GM12875 (cell line): ENCODE measurements around the gene NHS.

ENCODE experiments used
- H3K4me3 ChIP-seq: one replicate; pipeline ENCODE4 v1.5.1; 2011; ENCODE audit warnings: low read depth, low read length, control low read depth
- TF ChIP-seq, protein P1 (sequence below): IDR thresholded peaks from 2 replicates; pipeline ENCODE4 v1.5.1; 2011; ENCODE audit warnings: low read depth, mild to moderate bottlenecking, control low read depth, inconsistent platforms, low read length, moderate library complexity, borderline replicate concordance; ENCODE audit not compliant: insufficient read depth

NHS gene

DNA sequence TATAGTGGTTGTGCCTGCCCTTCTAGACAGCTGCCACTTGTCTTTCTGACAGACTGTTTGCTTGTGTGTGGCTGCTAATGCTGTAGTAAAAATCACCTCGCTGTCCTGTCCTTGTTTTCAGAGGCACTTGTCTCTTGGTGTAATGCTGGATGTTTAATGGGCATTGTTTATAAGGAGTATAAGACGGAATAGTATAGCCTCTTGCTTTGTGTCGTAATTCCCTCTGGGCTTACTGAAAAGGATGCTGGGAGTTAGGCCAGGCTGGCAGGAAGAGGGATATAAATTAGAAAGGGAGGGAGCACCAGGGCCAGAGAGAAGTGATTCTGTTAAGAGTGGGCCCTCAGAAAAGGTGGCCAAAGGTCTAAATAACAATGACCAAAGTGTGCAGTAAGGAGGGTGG lies 29.0 kb downstream of the NHS start:
- H3K4me3 ChIP-seq: no peak overlapping the region
- TF ChIP-seq, protein P1, sequence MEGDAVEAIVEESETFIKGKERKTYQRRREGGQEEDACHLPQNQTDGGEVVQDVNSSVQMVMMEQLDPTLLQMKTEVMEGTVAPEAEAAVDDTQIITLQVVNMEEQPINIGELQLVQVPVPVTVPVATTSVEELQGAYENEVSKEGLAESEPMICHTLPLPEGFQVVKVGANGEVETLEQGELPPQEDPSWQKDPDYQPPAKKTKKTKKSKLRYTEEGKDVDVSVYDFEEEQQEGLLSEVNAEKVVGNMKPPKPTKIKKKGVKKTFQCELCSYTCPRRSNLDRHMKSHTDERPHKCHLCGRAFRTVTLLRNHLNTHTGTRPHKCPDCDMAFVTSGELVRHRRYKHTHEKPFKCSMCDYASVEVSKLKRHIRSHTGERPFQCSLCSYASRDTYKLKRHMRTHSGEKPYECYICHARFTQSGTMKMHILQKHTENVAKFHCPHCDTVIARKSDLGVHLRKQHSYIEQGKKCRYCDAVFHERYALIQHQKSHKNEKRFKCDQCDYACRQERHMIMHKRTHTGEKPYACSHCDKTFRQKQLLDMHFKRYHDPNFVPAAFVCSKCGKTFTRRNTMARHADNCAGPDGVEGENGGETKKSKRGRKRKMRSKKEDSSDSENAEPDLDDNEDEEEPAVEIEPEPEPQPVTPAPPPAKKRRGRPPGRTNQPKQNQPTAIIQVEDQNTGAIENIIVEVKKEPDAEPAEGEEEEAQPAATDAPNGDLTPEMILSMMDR: no peak

DNA sequence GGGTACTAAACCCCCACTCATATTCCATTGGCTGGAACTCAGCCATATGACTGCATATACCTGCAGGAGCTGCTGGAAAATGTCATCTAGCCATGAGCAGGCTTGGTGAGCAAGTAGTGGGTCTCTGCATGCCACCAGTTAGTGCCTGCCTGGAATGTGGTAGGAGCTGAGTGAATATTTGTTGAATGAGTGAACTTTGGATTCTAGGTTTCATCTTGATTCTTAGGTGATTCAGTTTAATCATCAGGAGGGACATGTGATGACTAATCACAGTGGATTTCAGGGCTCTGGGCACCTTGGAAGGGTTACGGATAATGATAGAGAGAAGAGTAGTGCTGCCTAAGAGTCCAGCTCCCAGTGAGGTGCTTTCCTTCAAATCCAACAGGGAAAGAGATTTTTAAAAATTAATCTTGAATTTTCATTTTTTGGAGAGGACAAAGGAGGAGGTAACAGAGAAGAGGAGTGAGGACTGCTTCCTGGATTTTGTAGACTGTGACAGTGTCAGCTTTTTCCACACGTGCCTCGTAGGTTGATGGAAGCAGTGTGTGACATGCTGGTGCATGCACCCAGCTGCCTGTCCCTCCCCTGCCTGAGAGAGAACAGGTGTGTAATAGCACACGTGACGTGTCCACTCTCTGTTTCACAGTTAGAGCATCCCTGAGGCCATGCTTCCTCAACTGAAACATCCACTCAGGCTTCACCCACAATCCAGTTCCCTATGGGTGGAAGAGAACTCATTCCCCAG lies 30.4 kb downstream of the NHS start:
- H3K4me3 ChIP-seq: no peak overlapping the region
- TF ChIP-seq, protein P1: no peak

DNA sequence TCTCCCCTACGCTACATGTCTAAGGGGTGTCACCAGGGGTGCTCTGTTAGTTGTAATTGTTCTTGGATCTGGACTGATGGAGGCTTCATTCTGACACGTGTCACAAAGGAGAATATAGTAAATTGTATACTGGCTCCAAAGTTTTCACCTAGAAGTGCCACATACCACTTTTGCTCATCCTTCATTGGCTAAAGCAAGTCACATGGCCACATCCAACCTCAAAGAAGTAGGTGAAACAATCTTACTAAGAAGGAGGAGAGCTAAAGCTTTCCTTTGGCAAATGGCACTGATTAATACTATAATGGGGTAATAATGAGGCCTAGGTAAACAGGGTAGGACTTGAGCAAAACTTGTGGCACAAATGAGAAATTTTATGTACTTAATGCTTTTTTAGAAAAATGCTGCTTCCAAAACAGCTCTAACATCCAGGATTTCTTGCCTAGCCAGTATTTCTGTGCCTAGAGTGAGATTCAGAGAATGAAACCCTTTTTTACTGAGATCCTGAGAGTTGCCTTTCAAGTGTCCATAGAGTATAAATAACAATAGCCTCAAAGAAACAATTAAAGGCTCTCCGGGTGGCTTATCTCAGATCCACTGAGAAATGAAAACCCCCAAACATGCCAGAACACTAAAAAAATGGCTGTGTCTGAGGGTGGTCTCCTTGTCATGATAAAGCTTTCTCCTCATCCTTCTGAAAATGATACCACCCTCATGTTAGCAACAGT lies 34.7 kb downstream of the NHS start:
- H3K4me3 ChIP-seq: no peak overlapping the region
- TF ChIP-seq, protein P1: no peak

DNA sequence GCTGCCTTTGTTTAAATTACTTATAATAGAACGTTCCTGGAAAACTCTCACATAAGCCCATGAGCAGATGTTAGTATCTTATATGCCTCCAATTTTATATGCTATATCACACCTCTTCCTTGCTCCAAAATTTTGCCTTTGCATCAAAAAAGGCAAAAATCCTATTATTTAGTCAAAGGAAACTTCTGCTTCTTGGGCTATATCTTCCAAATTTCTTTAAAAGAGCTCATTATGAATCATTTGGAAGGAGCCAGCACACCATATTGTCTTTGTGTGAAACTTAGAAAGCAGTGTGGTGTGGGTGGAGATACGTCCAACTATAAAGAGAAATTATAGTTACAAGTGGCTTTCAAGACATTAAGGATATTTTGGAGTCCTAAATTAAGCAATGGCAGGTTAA lies 35.7 kb downstream of the NHS start:
- no peak overlapping the region for H3K4me3 ChIP-seq
- TF ChIP-seq, protein P1: no peak

DNA sequence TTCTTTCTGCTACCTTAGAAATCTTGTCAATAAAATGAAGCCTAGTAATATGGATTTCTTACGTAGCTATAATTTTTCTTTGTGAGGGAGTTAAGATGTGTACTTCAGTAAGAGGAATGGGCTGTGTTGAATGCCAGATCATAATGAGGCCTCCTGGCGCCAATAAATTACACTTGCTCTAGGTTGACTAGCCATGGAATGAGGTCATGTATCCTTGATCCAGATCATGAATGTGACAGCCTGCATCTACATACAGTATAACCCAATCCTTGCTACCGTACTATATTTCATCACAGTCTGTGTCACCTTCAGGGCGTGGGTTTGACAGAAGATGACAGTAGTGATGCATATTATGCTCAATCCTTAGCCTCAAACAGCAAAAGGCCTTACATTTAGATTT lies 36.2 kb downstream of the NHS start:
- no peak overlapping the region for H3K4me3 ChIP-seq
- TF ChIP-seq, protein P1: no peak

DNA sequence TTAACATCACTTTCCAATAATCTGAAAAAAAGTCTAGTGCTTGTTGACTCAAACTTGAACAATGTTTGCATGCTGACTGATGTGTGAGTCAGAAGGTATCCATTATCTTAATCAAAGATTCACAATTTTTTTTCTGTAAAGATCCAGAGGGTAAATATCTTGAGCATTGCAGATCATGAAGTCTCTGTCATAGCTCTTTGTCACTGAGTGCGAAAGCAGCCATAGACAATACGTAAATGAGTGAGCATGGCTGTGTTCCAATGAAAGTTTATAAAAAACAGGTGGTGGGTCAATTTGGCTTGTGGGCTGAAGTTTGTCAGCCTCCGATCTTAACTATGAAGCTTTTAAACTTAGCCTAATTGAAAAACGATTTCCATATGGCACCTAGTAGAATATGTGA lies 37.7 kb downstream of the NHS start:
- no peak overlapping the region for H3K4me3 ChIP-seq
- TF ChIP-seq, protein P1: no peak

DNA sequence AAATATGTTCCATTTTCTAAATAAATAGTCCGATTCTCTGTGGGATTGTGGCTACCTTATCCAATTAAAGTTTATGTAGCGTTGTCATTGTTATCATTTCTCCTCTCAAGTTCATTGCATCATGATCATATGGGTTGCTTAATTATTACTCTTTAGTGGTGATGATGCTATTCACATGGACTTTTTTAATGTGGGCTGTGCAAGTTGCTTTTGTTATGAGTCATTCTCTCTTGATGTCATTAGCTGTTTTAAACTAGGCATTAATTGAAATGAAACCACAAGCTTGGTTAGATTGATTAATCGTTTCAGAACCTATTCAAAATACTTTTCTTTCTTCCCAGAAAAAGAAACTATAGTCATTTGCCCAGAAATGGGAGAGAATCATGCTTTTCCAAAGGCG lies 38.2 kb downstream of the NHS start:
- TF ChIP-seq, protein P1: no peak

More for the DNA sequence above, 38.2 kb downstream of the NHS start:
- H3K4me3 ChIP-seq: no peak overlapping the region
